Measurements from ENCODE around the gene CYP46A1. TPM values are rescaled to one million over a fixed set of nuclear protein-coding genes. Genes with fewer than 3 reads are reported as not detected.
"Not testable (repeated sequence)": the region's sequence is repeated elsewhere in the genome, so short reads cannot be mapped to it uniquely, and the experiment has no call there.

Gene CYP46A1
- total RNA-seq, 1 experiment from 2014 or later, result not detected

GRCh38 chr14:99762911-99763310, 78.8 kb downstream of the CYP46A1 start:
- not testable (repeated sequence) for DNase-seq, H3K4me3 ChIP-seq, H3K9me3 ChIP-seq, H3K36me3 ChIP-seq, H3K27me3 ChIP-seq

GRCh38 chr14:99763527-99764221, 79.6 kb downstream of the CYP46A1 start:
- DNase-seq, result no peak
- no peaks in the 10 kb centered on the region for H3K9me3 ChIP-seq

GRCh38 chr14:99764222-99764706, 80.2 kb downstream of the CYP46A1 start:
- Histone ChIP-seq H3K27me3 (no peaks in the 10 kb centered on the region), H3K4me3 (no peak overlapping the region), H3K36me3 (no peaks in the 10 kb centered on the region), H3K9me3 (no peaks in the 10 kb centered on the region)
- no peak for DNase-seq

More at GRCh38 chr14:99763527-99764221, 79.6 kb downstream of the CYP46A1 start:
- no peaks in the 10 kb centered on the region for H3K36me3 ChIP-seq
- H3K27me3 ChIP-seq, result no peaks in the 10 kb centered on the region
- H3K4me3 ChIP-seq, result no peak overlapping the region

- no peak for DNase-seq
- Histone ChIP-seq H3K9me3 (no peaks in the 10 kb centered on the region), H3K27me3 (no peaks in the 10 kb centered on the region), H3K36me3 (no peaks in the 10 kb centered on the region), H3K4me3 (no peak overlapping the region)
Measured at GRCh38 chr14:99768381-99768780, 84.3 kb downstream of the CYP46A1 start.

- H3K36me3 ChIP-seq, result no peaks in the 10 kb centered on the region
- H3K9me3 ChIP-seq, result no peaks in the 10 kb centered on the region
- no peaks in the 10 kb centered on the region for H3K27me3 ChIP-seq
- H3K4me3 ChIP-seq, result no peak overlapping the region
- no peak for DNase-seq
Measured at GRCh38 chr14:99769123-99769522, 85.0 kb downstream of the CYP46A1 start.

- no peak for DNase-seq
- H3K9me3 ChIP-seq, result no peaks in the 10 kb centered on the region
- H3K27me3 ChIP-seq, result no peaks in the 10 kb centered on the region
- H3K4me3 ChIP-seq, result no peak overlapping the region
- H3K36me3 ChIP-seq, result no peaks in the 10 kb centered on the region
Measured at GRCh38 chr14:99769799-99770198, 85.7 kb downstream of the CYP46A1 start.

- Histone ChIP-seq H3K36me3 (no peaks in the 10 kb centered on the region), H3K9me3 (no peaks in the 10 kb centered on the region), H3K27me3 (no peaks in the 10 kb centered on the region), H3K4me3 (no peak overlapping the region)
- DNase-seq, result peak; percentile 46
Measured at GRCh38 chr14:99772371-99773283, 88.5 kb downstream of the CYP46A1 start.

- Histone ChIP-seq H3K9me3 (peaks cover 7% of the 10 kb centered on the region; the same call in 1 of the 2 replicates), H3K4me3 (no peak overlapping the region), H3K36me3 (no peaks in the 10 kb centered on the region), H3K27me3 (no peaks in the 10 kb centered on the region)
- DNase-seq, result no peak
Measured at GRCh38 chr14:99773521-99774497, 89.7 kb downstream of the CYP46A1 start.

GRCh38 chr14:99774556-99775307, 90.6 kb downstream of the CYP46A1 start:
- peak; percentile 38 for DNase-seq

GRCh38 chr14:99775351-99775750, 91.3 kb downstream of the CYP46A1 start:
- H3K27me3 ChIP-seq, result no peaks in the 10 kb centered on the region
- no peak for DNase-seq
- no peak overlapping the region for H3K4me3 ChIP-seq
- no peaks in the 10 kb centered on the region for H3K36me3 ChIP-seq
- peaks cover 14% of the 10 kb centered on the region for H3K9me3 ChIP-seq

More at GRCh38 chr14:99774556-99775307, 90.6 kb downstream of the CYP46A1 start:
- Histone ChIP-seq H3K27me3 (no peaks in the 10 kb centered on the region), H3K4me3 (no peak overlapping the region), H3K36me3 (no peaks in the 10 kb centered on the region), H3K9me3 (peaks cover 9% of the 10 kb centered on the region; the same call in 1 of the 2 replicates)

Other genes starting within 250 kb of the CYP46A1 start
- gene SETD3, start 203.4 kb upstream of the CYP46A1 start, total RNA-seq (2014; rRNA removed; shearing (Covaris generic); ENCODE audit: low replicate concordance), result 37.8 and 48.0 TPM in 2 replicates
- gene CCNK, start 202.9 kb upstream of the CYP46A1 start, total RNA-seq (2014; rRNA removed; shearing (Covaris generic); ENCODE audit: low replicate concordance), result 2.9 and 7.9 TPM in 2 replicates
- 19.9 and 22.2 TPM in 2 replicates for gene CCDC85C, start 80.1 kb upstream of the CYP46A1 start, total RNA-seq (2014; rRNA removed; shearing (Covaris generic); ENCODE audit: low replicate concordance)
- gene HHIPL1, start 39.2 kb upstream of the CYP46A1 start, total RNA-seq (2014; rRNA removed; shearing (Covaris generic); ENCODE audit: low replicate concordance), result not detected in 2 replicates
- gene EML1, start 109.1 kb downstream of the CYP46A1 start, total RNA-seq (2014; rRNA removed; shearing (Covaris generic); ENCODE audit: low replicate concordance), result 9.7 and 11.8 TPM in 2 replicates